Prostate gland (tissue), 2 donors: ENCODE data around the gene RRAD. TPM values are rescaled to one million over a fixed set of nuclear protein-coding genes. Genes with fewer than 3 reads are reported as not detected.

ENCODE experiments used
- DNase-seq: peaks from one replicate; pipeline ENCODE4 v3.0.0-alpha.2; 2019; ENCODE audit warnings: low spot score
- H3K27ac ChIP-seq, 2 donors: fragments of 200-600 bp; sonication (generic); 2 replicates each; pipeline ENCODE4 v1.5.1; 2017 to 2019
- H3K27me3 ChIP-seq: fragments of 200-600 bp; sonication (generic); replicated peaks from 2 replicates; pipeline ENCODE4 v1.5.1; 2019; ENCODE audit not compliant: insufficient read depth
- H3K36me3 ChIP-seq, 2 donors: fragments of 200-600 bp; sonication (generic); 1 replicate in 1 of 2; 2 replicates in 1 of 2; pipeline versions ENCODE4 v1.5.1 to v1.8.1; 2017 to 2019
- H3K4me1 ChIP-seq: fragments of 200-600 bp; sonication (generic); replicated peaks from 2 replicates; pipeline ENCODE4 v1.5.1; 2019
- H3K4me3 ChIP-seq, 2 donors: fragments of 200-600 bp; sonication (generic); 2 replicates each; pipeline ENCODE4 v1.5.1; 2017 to 2019
- H3K9me3 ChIP-seq: fragments of 200-600 bp; sonication (generic); 2 replicates; pipeline ENCODE4 v1.5.1; 2017
- POLR2A ChIP-seq: fragments of 450-650 bp; IDR thresholded peaks from one replicate; pipeline ENCODE4 v1.6.1; 2016; ENCODE audit warnings: antibody characterized with exemption, mild to moderate bottlenecking
- POLR2AphosphoS5 ChIP-seq: sonication (generic); formaldehyde crosslinking; IDR thresholded peaks from one replicate; pipeline ENCODE4 v1.6.1; 2017; ENCODE audit warnings: antibody characterized with exemption
- WGBS: methylation state at CpG from one replicate; pipeline ENCODE4 v1.1.5; 2018; 5-methylcytosine and 5-hydroxymethylcytosine counted together
- intact Hi-C: fragments of 100-400 bp; cut with DNase I; formaldehyde crosslinking; loops from one replicate; pipeline ENCODE4 v1.14.2; 2022
- total RNA-seq, 2 donors: library from RNA; depleted of rRNA; stranded (reverse); fragments of >200 nt; gene quantifications; one replicate each; pipeline ENCODE4 v1.1.0, GENCODE V29; 2016
- TF ChIP-seq, protein P1 (sequence below), 4 experiments: fragments of 200-600 bp in 2 of 4; fragments of 450-650 bp in 2 of 4; sonication (generic) in 2 of 4; IDR thresholded peaks; 1 replicate in 3 of 4; 2 replicates in 1 of 4; pipeline ENCODE4 v1.5.1; 2016 to 2019; ENCODE audit warnings: antibody characterized with exemption in 4 of 4, mild to moderate bottlenecking in 2 of 4, moderate library complexity in 2 of 4

Gene RRAD
- total RNA-seq, 2 donors from 2014 or later, result 17.0 to 37.0 TPM

DNA sequence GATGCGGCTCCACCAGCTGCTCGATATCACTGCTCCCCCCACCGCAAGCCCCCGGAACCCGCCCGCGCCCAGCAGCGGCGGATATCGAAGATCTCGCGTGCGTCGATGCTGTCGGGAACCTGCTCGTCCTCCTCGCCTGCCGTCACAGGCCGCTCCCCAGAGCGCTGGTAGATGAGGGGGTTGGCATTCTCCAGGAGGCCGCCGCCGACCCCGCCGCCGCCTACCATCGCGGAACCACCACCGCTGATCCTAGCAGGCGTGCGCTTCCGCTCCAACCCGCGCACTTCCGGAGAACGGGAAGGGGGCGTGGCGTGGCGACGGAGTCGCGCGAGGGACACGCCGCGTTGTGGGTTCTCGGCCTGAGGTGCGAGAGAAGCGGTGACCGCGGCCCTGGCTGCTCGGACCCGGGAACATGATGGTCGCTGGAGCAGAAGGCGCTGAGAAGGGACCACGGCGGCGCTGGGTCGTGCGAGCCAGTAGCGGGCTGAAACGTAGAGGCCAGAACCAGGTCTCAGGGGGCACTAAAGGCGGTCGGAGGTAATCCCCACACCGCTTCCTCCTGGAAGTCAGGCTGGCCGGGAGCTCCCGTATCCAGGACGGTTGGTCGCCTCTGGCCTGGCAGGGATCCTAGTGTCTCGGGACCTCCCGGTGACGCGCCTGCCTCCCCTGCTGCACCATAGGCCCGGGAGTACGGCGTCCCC, 9.0 kb upstream of the RRAD start, which contains the start of gene CIAO2B:
Gene CIAO2B, minus strand, starts transcription at position 265 of the 701 bp plus-strand sequence. Its CDS starts 38 bp downstream, at position 227.
- Histone ChIP-seq H3K27me3 (no peaks in the 10 kb centered on the region), H3K36me3 (no peaks in the 10 kb centered on the region), H3K4me3 (peak within 1 kb of the TSS; percentile 99 to 100), H3K9me3 (no peaks in the 10 kb centered on the region), H3K4me1 (peaks cover 22% of the 10 kb centered on the region), H3K27ac (peak within 1 kb of the TSS; percentile 89 to 92)
- peak; percentile 99 for TF ChIP-seq POLR2AphosphoS5
- TF ChIP-seq, protein P1, sequence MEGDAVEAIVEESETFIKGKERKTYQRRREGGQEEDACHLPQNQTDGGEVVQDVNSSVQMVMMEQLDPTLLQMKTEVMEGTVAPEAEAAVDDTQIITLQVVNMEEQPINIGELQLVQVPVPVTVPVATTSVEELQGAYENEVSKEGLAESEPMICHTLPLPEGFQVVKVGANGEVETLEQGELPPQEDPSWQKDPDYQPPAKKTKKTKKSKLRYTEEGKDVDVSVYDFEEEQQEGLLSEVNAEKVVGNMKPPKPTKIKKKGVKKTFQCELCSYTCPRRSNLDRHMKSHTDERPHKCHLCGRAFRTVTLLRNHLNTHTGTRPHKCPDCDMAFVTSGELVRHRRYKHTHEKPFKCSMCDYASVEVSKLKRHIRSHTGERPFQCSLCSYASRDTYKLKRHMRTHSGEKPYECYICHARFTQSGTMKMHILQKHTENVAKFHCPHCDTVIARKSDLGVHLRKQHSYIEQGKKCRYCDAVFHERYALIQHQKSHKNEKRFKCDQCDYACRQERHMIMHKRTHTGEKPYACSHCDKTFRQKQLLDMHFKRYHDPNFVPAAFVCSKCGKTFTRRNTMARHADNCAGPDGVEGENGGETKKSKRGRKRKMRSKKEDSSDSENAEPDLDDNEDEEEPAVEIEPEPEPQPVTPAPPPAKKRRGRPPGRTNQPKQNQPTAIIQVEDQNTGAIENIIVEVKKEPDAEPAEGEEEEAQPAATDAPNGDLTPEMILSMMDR (IDR thresholded peaks at IDR 0.05), result no peak
- TF ChIP-seq POLR2A, result peak; percentile 84
- intact Hi-C loops, result no loop called here
- under 1% methylated on average over 48 of the region's 76 CpGs for WGBS
- peak; percentile 84 for DNase-seq

DNA sequence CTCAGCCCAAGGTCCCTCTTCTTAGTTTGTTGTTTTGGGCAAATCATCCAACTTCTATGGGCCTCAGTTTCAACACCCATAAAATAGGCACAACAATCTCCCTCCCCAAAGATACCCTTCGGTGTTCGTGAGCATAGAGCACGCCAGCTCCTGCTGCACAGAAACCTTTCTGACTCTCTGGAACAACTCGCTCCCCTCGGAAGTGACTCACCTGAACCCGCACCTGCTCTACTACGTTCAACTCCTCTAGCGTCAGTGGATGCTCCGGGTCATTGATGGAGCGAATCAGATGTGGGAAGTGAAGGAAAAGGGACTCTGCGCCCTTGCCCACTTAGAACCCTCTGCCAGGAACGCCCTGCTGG, 8.4 kb upstream of the RRAD start:
- H3K27ac ChIP-seq, result peak overlapping the region; percentile 89 to 92
- TF ChIP-seq, protein P1 (IDR thresholded peaks at IDR 0.05), result no peak
- H3K36me3 ChIP-seq, result no peaks in the 10 kb centered on the region
- H3K27me3 ChIP-seq, result no peaks in the 10 kb centered on the region
- H3K4me3 ChIP-seq, result peak overlapping the region; percentile 99 to 100
- H3K4me1 ChIP-seq, result peaks cover 22% of the 10 kb centered on the region
- no peak for DNase-seq
- intact Hi-C loops, result no loop called here
- WGBS, result 1% methylated on average over 12 of the region's 12 CpGs
- no peaks in the 10 kb centered on the region for H3K9me3 ChIP-seq

DNA sequence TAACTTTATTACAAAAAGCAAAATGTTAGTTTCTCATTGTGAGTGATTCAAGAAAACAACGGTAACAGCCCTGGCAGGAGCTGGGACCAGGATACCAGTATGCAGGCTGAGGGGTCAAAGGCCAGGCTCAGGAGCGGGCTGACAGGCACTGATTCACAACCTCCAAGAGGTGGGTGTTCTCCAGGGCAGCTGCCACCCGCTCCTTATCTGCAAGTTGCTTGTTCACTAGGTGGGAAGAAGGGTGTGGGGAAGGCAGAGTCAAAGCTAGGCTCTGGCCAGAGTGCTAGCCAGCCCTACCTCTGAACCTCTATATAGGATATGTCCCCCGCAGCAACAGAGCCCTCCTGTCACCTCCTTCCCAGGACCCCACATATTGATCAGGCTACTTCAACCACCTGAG, 6.7 kb upstream of the RRAD start:
- 89% methylated on average over 4 of the region's 4 CpGs for WGBS
- Histone ChIP-seq H3K27me3 (no peaks in the 10 kb centered on the region), H3K4me1 (peaks cover 22% of the 10 kb centered on the region), H3K4me3 (no peak overlapping the region), H3K9me3 (no peaks in the 10 kb centered on the region), H3K36me3 (no peaks in the 10 kb centered on the region), H3K27ac (no peak overlapping the region)
- intact Hi-C loops, result no loop called here
- DNase-seq, result no peak
- no peak for TF ChIP-seq POLR2AphosphoS5
- no peak for TF ChIP-seq POLR2A
- TF ChIP-seq, protein P1 (IDR thresholded peaks at IDR 0.05), result no peak

DNA sequence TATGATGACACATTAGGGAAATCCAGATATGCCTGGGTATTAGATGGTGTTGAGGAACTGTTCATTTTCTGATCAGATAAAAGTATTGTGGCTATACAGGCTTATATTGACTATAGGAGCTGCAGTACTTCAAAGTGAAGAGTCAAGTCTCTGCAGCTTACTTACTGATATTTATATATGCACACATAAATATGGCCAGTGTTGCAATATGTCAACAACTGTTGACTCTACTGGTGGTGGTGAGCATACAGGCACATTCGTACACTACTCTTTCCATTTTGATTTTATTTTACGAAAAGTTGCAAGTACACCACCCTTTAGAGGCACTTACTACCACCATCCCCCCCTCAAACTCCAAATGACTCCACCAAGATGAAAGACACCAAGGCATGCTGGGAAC, 6.3 kb upstream of the RRAD start:
- intact Hi-C loops, result no loop called here
- no peak for TF ChIP-seq POLR2AphosphoS5
- TF ChIP-seq, protein P1 (IDR thresholded peaks at IDR 0.05), result no peak
- no peak for TF ChIP-seq POLR2A
- Histone ChIP-seq H3K27ac (no peak overlapping the region), H3K36me3 (no peaks in the 10 kb centered on the region), H3K4me3 (no peak overlapping the region), H3K4me1 (peaks cover 22% of the 10 kb centered on the region), H3K9me3 (no peaks in the 10 kb centered on the region), H3K27me3 (no peaks in the 10 kb centered on the region)
- no peak for DNase-seq
- WGBS, result 89% methylated on average over 2 of the region's 2 CpGs

DNA sequence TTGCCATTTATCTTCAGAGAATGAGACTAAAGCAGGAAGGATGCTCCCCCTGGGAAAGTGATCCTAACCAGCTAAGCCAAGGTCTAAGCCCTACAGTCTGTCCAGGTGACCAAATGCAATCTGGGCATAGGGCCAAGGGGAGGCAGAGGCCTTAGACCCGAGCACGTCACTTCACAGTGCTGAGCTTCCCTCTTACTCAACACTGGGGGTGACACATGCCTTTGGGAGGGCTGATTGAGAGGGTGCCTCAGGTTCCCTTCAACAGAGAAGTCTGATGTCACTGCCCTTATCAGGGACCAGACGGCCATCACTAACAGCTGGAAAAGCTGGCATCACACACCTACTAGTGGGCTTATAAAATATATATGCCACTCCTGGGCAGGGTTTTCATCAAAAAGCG, 4.9 kb upstream of the RRAD start:
- Histone ChIP-seq H3K9me3 (no peaks in the 10 kb centered on the region), H3K36me3 (no peaks in the 10 kb centered on the region), H3K4me1 (peaks cover 16% of the 10 kb centered on the region), H3K27ac (no peak overlapping the region), H3K27me3 (no peaks in the 10 kb centered on the region), H3K4me3 (no peak overlapping the region)
- intact Hi-C loops, result no loop called here
- no peak for DNase-seq
- 67% methylated on average over 4 of the region's 4 CpGs for WGBS
- TF ChIP-seq, protein P1 (IDR thresholded peaks at IDR 0.05), result no peak
- TF ChIP-seq POLR2AphosphoS5 (no peak), POLR2A (no peak)
